Measurements from ENCODE around the gene ZNF276.
"Not testable (repeated sequence)": the region's sequence is repeated elsewhere in the genome, so short reads cannot be mapped to it uniquely, and the experiment has no call there.

The ZNF276 gene

GRCh38 chr16:89720813-89721545, at the start of gene ZNF276, which contains the start of gene VPS9D1:
ZNF276 (plus strand) TSS chr16:89721537; CDS start chr16:89721641, 104 bp downstream.
VPS9D1 (minus strand) TSS chr16:89720898; CDS start chr16:89720861, 37 bp downstream.
- peak; percentile 44 for DNase-seq (ENCODE audit: low read depth)

- not testable (repeated sequence) for DNase-seq (ENCODE audit: low read depth)
Measured at GRCh38 chr16:89671565-89671964, 49.8 kb upstream of the ZNF276 start.

DNA sequence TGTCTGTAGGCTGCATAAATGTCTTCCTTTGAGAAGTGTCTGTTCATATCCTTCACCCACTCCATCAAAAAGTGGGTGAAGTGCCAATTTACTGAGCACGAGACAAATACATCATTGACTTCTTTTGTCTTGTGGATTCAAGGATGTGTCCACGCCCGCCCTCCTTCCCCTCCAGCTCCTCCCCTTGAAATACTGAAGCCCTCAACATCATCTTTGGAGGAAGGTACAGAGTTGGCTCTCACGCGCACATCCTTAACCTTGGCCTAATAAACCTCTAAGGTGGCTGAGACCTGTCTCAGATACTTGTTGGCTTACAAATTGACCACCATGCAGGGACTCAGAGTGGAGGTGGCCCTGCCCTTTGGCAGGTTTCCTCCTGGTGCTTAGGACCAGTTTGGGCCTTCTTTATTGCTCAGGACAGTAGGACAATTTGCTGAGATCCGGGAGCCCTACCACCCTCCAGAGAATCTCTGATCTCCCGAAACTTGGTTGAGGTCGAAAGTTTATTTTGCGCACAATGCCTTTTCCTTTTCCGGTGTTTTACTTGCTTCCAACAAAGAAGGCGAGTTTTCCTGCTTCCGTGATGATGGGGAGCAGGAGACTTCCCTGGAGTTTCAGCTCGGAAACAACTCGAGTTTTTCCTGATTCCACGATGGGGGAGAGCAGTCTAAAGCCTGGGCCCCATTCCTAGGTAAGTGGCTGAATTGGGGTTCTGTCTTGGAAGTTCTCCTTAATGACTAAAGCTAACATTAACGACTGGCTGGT, 49.0 kb upstream of the ZNF276 start:
- DNase-seq (ENCODE audit: low read depth): no peak

DNA sequence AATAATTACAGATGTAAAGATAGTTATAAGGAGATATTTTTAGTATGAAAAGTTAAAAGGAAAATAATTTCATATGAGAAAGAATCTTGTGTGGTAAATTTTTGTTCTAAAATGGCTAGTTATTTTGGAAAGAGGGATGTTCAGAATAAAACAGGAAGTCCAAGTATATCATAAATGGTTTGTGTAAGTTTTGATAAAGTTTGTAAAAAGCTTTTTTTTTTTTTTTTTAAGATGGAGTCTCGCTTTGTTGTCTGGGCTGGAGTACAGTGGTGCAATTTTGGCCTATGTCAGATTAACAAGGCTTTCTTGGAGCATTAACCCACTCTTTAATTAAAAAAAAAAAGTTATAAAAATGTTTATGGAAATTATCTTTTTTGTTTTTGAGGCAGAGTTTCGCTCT, 43.1 kb upstream of the ZNF276 start:
- DNase-seq (ENCODE audit: low read depth): no peak

GRCh38 chr16:89685916-89686315, 35.4 kb upstream of the ZNF276 start:
- no peak for DNase-seq (ENCODE audit: low read depth)

GRCh38 chr16:89686520-89687091, 34.7 kb upstream of the ZNF276 start, which contains the start of gene CDK10:
CDK10 (plus strand) TSS chr16:89686689; CDS start chr16:89686711, 22 bp downstream.
- peak; percentile 68 for DNase-seq (ENCODE audit: low read depth)

GRCh38 chr16:89687092-89687940, 34.0 kb upstream of the ZNF276 start:
- DNase-seq (ENCODE audit: low read depth): no peak

DNA sequence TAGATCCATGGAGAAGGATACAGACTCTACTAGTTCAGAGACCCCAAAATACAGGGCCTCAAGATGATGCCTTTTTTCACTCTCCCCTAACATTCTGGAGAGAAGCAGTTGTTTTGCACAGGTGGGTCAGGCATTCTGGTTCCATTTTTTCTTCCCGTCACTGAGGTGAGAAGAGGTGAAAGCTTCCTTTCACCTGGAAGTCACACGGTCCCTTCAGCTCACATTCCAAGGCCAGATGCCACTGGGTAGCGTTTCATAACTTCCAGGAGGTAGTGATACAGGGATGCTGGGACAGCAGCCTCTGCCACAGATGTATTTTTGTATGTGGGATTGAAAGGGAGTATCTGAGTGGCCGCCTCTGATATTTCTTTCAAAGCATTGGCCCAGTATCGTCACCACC, 32.9 kb upstream of the ZNF276 start:
- DNase-seq (ENCODE audit: low read depth): no peak

- no peak for DNase-seq (ENCODE audit: low read depth)
Measured at GRCh38 chr16:89689142-89689541, 32.2 kb upstream of the ZNF276 start.

GRCh38 chr16:89689621-89690020, 31.7 kb upstream of the ZNF276 start:
- not testable (repeated sequence) for DNase-seq (ENCODE audit: low read depth)

GRCh38 chr16:89690392-89690901, 30.9 kb upstream of the ZNF276 start:
- DNase-seq (ENCODE audit: low read depth): no peak

- DNase-seq (ENCODE audit: low read depth): no peak
Measured at GRCh38 chr16:89691231-89691985, 29.9 kb upstream of the ZNF276 start.

DNA sequence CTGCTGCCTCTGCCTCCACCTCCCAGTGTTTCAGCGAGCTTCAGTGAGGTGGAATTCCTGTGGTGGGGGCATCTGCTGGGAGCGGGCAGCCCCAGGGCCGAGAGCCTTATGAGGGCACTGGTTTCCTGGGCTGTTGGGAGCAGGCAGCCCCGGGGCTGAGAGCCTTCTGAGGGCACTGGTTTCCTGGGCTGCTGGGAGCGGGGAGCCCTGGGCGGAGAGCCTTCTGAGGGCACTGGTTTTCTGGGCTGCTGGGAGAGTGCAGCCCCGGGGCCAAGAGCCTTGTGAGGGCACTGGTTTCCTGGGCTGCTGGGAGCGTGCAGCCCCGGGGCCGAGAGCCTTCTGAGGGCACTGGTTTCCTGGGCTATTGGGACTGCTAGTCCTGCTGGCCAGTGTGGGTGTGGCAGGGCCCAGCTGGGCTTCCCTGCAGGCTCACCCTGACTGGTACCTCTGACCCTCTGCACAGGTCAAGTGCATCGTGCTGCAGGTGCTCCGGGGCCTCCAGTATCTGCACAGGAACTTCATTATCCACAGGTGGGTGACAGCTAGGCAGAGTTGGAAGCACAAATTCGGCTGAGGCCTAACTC, 29.3 kb upstream of the ZNF276 start:
- no peak for DNase-seq (ENCODE audit: low read depth)

- no peak for DNase-seq (ENCODE audit: low read depth)
Measured at GRCh38 chr16:89693289-89693731, 28.0 kb upstream of the ZNF276 start.

DNA sequence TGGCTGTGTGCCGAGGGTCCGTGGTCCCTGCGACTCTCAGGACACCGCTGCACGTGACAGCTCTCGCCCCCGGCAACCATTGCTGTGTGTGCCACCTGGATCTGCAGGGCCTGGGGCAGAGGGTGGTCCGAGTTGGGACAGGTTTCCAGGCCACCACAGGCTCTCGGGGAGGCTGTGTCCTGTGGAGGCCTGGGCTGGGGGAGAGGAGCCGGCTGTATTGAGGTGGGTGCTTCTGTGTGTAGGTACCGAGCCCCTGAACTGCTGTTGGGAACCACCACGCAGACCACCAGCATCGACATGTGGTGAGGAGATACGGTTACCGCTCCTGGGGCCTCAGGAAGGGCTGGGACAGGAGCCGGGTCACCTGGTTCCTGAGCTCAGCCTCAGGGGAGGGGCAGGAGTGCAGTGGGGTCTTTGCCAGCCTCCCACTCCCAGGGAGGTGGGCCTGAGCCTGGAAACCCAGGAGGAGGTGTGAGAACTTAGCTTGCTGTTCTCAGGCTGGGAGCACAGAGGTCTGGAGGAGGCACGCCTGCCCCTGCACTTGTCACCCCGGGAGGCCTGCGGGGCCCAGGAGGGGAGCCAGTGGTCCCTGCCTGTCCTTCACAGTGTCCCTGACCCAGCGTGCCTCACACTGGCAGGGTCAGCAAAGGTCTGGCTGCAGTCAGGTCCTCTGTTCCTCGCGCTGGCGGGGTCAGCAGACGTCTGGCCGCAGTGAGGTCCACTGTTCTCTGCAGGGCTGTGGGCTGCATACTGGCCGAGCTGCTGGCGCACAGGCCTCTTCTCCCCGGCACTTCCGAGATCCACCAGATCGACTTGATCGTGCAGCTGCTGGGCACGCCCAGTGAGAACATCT, 27.2 kb upstream of the ZNF276 start:
- DNase-seq (ENCODE audit: low read depth): no peak

- not testable (repeated sequence) for DNase-seq (ENCODE audit: low read depth)
Measured at GRCh38 chr16:89694784-89695085, 26.6 kb upstream of the ZNF276 start.

DNA sequence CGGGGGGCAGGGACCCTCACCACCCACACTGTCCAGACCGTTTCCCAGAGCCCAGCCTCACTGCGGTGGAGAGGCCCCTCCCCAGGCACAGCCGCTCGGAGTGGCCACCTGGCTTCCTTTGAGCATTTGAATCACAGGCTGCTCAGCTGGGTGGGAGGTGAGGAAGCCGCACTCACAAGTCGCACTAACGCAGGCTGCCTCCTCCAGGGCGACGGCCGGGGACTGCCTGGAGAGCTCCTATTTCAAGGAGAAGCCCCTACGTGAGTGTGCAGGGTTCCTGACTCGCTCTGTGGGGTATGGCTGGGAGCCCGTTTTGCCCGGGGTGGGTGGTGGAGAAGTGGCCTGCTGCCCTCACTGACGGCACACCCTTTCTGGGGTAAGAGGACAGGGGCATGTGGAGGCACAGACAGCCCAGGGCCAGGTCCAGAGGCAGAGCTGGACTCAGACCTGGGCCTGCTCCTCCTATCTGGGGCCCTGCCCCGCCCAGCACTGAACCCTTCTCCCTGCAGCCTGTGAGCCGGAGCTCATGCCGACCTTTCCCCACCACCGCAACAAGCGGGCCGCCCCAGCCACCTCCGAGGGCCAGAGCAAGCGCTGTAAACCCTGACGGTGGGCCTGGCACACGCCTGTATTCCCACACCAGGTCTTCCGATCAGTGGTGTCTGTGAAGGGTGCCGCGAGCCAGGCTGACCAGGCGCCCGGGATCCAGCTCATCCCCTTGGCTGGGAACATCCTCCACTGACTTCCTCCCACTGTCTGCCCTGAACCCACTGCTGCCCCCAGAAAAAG, 26.1 kb upstream of the ZNF276 start:
- DNase-seq (ENCODE audit: low read depth): no peak

GRCh38 chr16:89695875-89696669, 25.3 kb upstream of the ZNF276 start:
- DNase-seq (ENCODE audit: low read depth): no peak
